GM12891 (cell line): ENCODE measurements around the gene GPC5.
A peak's percentile ranks its signal among the peaks of the same experiment; 100 is the strongest.
"Not testable (repeated sequence)": the region's sequence is repeated elsewhere in the genome, so short reads cannot be mapped to it uniquely, and the experiment has no call there.

Experiments
- DNase-seq: peaks from one replicate; pipeline ENCODE4 v3.0.0; 2011; ENCODE audit warnings: low spot score; ENCODE audit not compliant: insufficient read length
- FAIRE-seq: peaks from 2 replicates; lab custom pipeline; 2011; peaks lifted over from hg19 to GRCh38; lab: Jason Lieb, UNC
- PAX5 ChIP-seq: IDR thresholded peaks from 2 replicates; pipeline ENCODE4 v1.6.1; 2011; ENCODE audit warnings: low read length, moderate library complexity, mild to moderate bottlenecking; ENCODE audit not compliant: insufficient read depth, severe bottlenecking
- POLR2A ChIP-seq: IDR thresholded peaks from 2 replicates; pipeline ENCODE4 v1.6.1; 2011; ENCODE audit warnings: low read depth, low read length, control low read depth
- POLR2AphosphoS5 ChIP-seq: IDR thresholded peaks from 2 replicates; pipeline ENCODE4 v1.6.1; 2011; ENCODE audit warnings: low read depth, low read length, control low read depth
- POU2F2 ChIP-seq: IDR thresholded peaks from 2 replicates; pipeline ENCODE4 v1.6.1; 2011; ENCODE audit warnings: low read depth, mild to moderate bottlenecking, control low read depth, low read length, moderate library complexity
- SPI1 ChIP-seq: IDR thresholded peaks from 2 replicates; pipeline ENCODE4 v1.6.1; 2011; ENCODE audit warnings: low read depth, low read length, control low read depth
- TAF1 ChIP-seq: IDR thresholded peaks from 2 replicates; pipeline ENCODE4 v1.6.1; 2011; ENCODE audit warnings: low read depth, low read length, control low read depth

The GPC5 gene

GRCh38 chr13:91399189-91400062, 1.0 kb downstream of the GPC5 start:
- DNase-seq (no peak), FAIRE-seq (peak; percentile 88)
- no peak for TF ChIP-seq POLR2AphosphoS5
- no peak for TF ChIP-seq POU2F2
- TF ChIP-seq PAX5 = no peak
- TF ChIP-seq POLR2A = no peak
- TF ChIP-seq SPI1 = no peak
- TF ChIP-seq TAF1 = no peak

DNA sequence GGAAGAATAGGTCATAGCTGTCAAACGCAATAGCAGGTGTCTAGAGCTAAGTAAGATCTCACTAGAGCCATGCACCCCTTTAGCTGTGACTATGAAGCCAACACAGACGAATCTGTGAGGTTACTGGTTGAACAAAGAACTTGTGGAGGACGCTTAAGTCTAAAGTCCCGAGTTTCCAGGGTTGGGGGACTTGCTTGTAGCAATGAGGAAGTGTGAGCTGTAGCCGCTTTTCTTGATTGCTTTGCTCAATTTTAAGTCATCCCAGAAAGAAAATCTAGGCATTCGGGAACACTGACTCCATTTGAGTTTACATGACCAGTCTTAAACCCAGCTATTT, 1.6 kb downstream of the GPC5 start:
- FAIRE-seq (no peak), DNase-seq (no peak)
- TF ChIP-seq PAX5 (no peak), SPI1 (peak; percentile 58), POLR2AphosphoS5 (no peak)

GRCh38 chr13:91400671-91401070, 2.2 kb downstream of the GPC5 start:
- DNase-seq = no peak
- FAIRE-seq = no peak
- TF ChIP-seq SPI1 (no peak), PAX5 (no peak), POU2F2 (no peak), TAF1 (no peak), POLR2A (no peak), POLR2AphosphoS5 (no peak)

DNA sequence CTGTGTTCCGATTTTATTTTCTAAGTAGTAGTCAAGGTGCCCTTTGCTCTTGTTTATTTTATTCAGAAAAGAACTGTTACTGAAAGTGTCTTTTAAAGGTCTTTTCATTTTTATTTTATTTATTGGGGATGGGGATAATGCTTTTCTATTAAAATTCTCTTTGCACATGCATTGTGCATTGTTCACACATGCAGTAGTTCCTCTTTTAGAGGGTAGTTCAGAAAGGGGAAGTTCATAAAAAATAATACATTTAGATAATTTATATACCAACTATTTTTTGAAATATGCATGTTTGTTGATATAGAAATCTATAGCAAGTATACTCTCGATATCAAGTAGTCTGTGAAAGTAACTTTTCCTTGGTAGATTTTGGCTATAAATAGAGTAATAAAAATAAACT, 3.5 kb downstream of the GPC5 start:
- FAIRE-seq (no peak), DNase-seq (no peak)
- TF ChIP-seq PAX5 = no peak
- TF ChIP-seq SPI1 = no peak
- no peak for TF ChIP-seq POLR2AphosphoS5
- TF ChIP-seq TAF1 = no peak
- no peak for TF ChIP-seq POU2F2
- TF ChIP-seq POLR2A = no peak

GRCh38 chr13:91405240-91405639, 6.8 kb downstream of the GPC5 start:
- TF ChIP-seq POU2F2 (no peak), SPI1 (no peak)
- peak; percentile 58 for FAIRE-seq
- no peak for DNase-seq

DNA sequence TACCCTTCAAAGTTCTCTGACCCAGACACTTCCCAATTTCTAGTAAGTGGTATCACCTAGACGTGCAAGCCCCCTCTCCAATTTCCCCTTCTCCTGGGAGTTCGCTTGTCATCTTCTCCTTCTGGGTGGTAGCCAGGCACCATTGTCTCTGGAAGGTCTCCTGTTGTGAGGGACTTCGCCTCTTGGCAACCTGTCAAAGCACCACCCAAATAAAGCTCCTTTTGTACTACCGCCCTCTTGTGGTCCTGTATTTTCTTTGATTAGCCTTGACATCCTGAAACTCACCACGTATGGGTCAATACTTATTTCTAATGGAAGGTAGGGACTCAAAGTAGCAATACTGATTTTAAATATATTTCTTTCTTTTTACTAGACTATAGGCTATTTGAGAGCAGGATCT, 8.2 kb downstream of the GPC5 start:
- FAIRE-seq (peak; percentile 78), DNase-seq (no peak)
- no peak for TF ChIP-seq POU2F2
- no peak for TF ChIP-seq SPI1
- no peak for TF ChIP-seq PAX5
- TF ChIP-seq POLR2A = no peak
- no peak for TF ChIP-seq TAF1
- no peak for TF ChIP-seq POLR2AphosphoS5

DNA sequence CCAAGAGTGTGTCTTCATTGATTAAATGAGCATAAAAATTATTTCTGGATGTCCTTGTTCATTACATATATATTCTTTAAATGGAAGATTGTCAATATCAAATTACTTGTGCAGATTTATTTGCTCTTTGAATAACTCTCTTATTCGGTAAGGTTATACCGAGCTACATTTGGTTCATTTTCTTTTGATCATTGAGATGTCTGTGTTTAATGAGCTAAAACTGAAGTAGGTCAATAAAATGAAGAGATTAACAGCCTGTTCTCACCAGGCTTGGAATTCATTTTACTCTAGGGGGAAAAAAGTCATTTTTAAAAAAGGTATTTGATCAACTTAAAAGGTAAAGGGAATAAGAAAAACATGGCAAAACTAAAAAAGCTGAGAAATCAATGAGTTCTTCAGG, 10.6 kb downstream of the GPC5 start:
- no peak for TF ChIP-seq POLR2A
- no peak for TF ChIP-seq TAF1
- TF ChIP-seq SPI1 = no peak
- TF ChIP-seq PAX5 = no peak
- TF ChIP-seq POLR2AphosphoS5 = no peak
- TF ChIP-seq POU2F2 = no peak
- FAIRE-seq (no peak), DNase-seq (no peak)

DNA sequence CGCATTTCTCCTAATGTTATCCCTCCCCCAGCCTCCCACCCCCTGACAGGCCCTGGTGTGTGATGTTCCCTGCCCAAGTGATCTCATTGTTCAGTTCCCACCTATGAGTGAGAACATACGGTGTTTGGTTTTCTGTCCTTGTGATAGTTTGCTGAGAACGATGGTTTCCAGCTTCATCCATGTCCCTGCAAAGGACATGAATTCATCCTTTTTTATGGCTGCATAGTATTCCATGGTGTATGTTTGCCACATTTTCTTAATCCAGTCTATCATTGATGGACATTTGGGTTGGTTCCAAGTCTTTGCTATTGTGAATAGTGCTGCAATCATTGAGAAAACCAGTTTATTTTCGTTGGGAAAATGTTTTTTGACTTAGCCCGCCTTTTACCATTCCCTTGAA, 18.2 kb downstream of the GPC5 start:
- not testable (repeated sequence) for FAIRE-seq, DNase-seq

DNA sequence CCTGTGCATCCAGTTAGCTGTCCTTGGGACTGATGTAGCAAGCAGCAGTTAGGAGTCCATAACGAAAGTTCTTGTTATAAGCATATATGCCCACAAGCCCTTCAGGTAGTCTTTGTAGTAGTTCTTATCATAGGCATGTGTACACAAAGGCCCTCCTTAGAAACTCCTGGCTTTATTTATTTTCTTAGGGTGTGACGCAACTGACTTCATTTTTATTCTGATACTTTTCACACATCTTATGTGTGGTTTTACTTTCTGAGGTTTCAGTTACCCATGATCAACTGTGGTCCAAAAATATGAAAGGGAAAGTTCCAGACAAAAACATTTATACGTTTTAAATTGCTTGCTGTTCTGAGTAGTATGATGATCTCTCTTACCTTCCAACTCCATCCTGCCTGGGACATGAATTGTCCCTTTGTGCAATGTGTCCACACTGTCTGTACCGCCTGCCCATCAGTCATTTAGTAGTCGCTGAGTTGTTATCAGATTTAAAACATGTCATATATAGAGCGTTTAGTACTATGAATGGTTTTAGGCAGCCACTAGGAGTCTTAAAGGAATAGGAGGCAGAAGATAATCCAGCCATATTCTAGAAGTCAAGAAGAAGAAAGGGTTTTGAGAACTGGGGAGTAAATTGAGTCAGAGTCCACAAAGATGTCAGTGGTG, 19.4 kb downstream of the GPC5 start:
- TF ChIP-seq POLR2AphosphoS5 (no peak), SPI1 (no peak), PAX5 (no peak), TAF1 (no peak), POLR2A (no peak), POU2F2 (no peak)
- FAIRE-seq (no peak), DNase-seq (no peak)

GRCh38 chr13:91426913-91427312, 28.5 kb downstream of the GPC5 start:
- FAIRE-seq (no peak), DNase-seq (no peak)
- TF ChIP-seq POLR2AphosphoS5 = no peak
- TF ChIP-seq POU2F2 = no peak
- TF ChIP-seq PAX5 = no peak
- no peak for TF ChIP-seq SPI1
- no peak for TF ChIP-seq POLR2A
- TF ChIP-seq TAF1 = no peak

GRCh38 chr13:91438674-91439073, 40.3 kb downstream of the GPC5 start:
- not testable (repeated sequence) for DNase-seq, FAIRE-seq
